NCI-H146 (cell line): ENCODE data around the gene FRG2B.
"Not testable (repeated sequence)": the region's sequence is repeated elsewhere in the genome, so short reads cannot be mapped to it uniquely, and the experiment has no call there.

Experiments used
- DNase-seq: peaks from one replicate; lab custom pipeline; 2025; lab: John Stamatoyannopoulos, UW

FRG2B gene

DNA sequence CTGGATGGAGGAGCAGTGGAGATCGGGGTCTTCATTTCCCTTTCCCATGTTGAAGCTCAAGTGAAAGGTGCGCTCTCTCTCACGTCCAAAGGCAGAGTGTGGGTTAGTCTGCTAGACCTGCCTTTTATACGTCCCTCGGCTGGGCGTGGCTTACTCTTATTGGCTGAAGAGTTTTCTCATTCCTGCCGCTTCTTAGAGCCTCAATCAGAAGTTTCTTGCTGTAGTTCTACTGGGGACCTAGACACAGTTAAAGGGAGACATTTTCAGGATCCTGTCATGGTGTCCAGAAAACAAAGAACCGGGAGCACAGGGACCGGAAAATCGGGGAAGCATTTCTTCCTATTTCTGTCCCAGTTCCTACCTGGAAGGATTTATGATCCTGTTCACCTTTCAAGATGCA, at the start of gene FRG2B:
FRG2B (minus strand) TSS at position 101 of the 400 bp plus-strand sequence; CDS start at position 48, 53 bp downstream.
- not testable (repeated sequence) for DNase-seq

DNA sequence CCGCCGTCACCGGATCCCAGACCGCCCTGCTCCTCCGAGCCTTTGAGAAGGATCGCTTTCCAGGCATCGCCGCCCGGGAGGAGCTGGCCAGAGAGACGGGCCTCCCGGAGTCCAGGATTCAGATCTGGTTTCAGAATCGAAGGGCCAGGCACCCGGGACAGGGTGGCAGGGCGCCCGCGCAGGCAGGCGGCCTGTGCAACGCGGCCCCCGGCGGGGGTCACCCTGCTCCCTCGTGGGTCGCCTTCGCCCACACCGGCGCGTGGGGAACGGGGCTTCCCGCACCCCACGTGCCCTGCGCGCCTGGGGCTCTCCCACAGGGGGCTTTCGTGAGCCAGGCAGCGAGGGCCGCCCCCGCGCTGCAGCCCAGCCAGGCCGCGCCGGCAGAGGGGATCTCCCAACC, 40.9 kb upstream of the FRG2B start:
- not testable (repeated sequence) for DNase-seq

DNA sequence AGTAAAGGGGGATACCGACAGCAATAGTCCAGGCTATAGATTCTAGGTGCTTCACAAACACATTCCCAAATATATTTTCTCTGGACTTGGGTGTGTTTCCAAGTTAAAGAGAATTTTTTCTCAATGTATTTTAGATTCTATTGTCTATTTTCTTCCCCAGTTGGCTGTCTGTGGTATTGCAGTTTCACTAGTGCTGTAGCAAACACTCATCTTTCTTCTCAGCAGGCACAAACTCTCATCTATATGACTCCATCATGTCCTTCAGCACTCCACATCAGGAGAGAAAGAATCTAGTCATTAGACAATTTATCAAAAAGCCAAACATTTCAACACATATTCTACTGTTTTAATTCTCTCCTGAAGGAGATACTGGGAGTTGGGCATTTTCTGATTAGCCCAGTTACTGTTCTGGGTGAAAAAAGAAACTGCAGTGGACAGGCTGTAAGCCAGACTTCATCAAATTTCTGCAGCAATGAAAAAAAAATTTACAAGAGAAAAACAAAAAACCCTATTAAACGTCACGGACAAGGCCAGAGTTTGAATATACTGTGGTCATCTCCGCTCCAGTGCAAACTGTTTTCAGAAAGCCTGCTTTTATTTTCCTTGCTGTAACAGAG, 37.1 kb upstream of the FRG2B start:
- not testable (repeated sequence) for DNase-seq

DNA sequence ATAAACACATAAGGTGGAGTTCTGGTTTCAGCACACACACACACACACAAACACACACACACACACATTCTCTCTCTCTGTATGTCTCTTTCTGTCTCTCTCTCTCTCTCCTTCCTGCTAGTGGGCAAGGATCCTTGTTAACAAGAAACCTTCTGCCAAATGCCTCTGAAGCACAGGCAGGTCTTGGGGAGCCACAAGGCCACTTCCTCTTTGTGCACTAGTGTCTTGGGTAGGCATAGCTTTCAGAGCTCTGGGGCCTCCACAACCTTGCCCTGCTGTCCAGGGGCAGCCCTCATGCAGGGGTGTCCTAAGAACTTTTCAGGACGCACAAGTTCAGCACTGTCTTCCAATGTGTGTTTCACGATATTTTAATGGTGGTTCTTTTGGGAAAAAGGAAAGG, 34.5 kb upstream of the FRG2B start:
- DNase-seq: not testable (repeated sequence)

DNA sequence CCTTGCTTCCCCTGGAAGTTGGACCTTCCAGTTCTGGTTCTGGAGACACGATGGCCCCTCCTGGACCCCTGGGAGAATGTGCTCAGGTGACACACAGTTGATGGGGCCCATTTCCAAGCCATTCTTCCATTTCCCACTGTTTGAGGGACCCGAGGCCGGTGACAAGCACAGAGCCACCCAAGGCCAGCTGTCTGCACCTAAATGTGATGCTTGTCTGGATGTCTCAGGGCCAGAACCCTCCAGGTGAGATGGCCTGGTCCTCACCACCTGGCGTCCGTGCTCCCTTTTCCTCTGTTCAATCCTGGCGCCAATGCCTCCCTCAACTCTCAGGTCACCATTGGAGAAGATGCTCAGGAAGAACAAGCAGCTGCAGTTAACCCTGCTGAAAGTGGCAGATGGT, 33.9 kb upstream of the FRG2B start:
- DNase-seq: not testable (repeated sequence)

DNA sequence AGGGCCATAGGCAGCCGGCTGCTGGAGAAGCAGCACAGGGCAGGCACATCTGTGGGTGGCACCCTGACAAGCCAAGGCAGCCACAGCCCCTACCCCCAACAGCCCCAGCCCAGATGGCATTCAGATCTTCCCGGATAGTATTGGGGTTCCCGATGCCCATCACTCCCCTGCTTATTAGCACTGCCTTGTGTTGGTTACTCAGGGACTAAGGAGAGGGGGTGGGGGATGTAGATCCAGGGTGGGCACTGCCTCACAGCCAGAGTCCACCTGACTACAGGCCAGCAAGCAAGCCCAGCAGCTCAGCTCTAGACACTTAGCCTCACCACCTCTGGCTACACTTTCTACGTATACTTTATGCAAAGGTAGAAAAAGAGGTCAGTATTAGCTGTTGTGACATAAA, 30.7 kb upstream of the FRG2B start:
- not testable (repeated sequence) for DNase-seq

DNA sequence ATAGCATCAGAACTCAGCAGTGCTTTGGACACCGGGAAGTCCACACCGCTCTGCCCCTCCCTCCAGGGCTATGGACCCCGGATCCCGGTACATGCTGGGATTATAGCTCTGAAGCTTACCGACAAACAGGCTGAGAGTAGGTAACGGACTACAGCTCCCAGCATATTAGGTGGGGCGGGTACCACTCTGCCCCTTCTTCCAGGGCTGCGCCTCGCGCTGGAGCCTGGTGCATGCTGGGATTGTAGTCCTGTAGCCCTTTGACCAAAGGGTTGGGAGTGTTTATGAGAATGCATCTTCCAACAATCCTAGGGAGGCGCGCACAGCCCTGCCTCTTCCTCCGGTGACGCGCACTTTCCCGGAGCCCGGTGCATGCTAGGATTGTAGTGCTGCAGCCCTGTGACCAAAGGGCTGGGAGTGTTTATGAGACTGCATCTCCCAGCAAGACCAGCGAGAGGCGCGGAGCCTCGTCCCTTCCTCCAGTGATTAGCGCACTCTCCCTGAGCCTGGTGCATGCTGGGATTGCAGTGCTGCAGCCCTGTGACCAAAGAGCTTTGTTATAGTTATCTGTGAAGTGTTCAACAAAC, 22.4 kb upstream of the FRG2B start:
- not testable (repeated sequence) for DNase-seq

DNA sequence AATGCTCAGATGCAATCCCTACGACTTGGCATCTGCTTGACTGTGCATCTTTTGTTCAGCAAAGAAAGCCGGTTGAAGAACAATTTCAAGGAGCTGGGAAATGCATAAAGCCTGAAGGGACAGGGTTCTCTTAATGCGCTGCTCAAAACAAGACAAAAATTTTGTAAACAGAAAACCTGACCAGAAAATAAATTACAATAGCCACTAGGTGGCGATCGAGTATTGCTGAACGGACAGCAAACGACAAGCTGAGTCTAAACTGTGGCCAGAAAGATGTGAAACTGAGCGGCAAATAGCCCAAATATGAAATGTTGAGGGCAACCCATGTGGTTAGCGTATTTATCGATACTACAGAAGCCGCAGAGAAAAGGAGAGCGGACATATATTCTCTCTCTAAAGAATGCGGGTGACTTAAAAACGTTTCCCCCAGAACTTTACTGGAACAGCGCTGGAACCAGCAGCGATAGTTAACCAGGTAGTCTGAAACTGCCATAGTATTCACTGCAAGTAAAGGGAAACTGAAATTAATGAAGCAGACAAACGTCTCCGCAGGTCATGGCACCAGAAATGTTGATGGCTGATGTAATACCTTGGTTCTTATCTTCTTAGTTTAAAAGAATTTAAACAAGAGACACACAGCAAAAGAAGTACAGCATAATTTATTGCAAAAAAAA, 20.6 kb upstream of the FRG2B start:
- not testable (repeated sequence) for DNase-seq

DNA sequence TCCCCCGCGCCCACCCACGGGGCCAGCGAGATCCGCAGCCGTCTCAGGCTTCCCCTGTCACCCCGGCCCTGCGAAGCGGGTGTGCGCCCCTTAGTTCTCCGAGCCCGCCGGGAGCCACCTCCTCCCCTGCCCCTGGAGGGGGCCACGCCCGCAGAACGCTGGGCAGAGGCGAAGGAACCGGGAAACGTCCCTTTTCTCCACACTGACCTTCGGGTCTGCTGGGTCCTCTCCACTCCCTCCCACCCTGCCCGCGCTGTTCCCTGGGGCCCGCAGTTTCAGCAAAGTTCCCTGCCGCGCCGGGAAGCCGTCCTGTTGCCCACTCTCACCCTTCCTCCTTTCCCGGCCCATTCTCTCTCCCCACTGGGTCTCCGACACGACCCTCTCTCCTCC, 11.2 kb upstream of the FRG2B start:
- not testable (repeated sequence) for DNase-seq

DNA sequence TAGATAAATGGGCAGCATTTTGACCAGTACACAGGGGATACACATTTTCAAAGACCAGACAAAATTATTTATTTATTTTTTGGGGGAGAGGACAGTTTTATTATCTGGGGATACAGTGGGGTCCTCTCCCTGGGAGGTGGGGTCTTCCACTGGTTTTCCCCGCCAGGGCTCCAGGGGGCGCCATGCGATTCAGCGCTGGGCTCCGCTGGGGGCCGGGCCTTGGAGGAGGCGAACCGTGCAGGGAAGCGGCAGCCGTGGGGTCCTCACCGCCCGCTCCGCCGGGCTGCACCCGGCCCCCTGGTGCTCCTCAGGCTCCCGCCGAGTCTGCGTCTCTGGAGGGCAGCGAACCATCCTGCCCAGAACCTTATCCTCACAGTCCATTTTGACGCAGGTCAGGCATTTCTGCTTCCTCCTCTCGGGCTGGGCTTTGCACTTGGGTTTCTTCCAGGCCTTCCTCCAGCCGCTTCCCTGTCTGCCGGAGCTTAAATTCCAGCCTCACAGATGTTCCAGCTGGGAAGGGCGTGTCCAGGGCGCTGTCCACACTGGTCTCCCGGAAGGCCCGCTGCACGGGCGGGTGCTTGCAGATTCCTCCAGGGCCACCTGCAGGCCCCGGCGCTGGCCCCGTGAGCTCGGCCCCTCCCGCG, 10.7 kb upstream of the FRG2B start:
- DNase-seq: not testable (repeated sequence)

DNA sequence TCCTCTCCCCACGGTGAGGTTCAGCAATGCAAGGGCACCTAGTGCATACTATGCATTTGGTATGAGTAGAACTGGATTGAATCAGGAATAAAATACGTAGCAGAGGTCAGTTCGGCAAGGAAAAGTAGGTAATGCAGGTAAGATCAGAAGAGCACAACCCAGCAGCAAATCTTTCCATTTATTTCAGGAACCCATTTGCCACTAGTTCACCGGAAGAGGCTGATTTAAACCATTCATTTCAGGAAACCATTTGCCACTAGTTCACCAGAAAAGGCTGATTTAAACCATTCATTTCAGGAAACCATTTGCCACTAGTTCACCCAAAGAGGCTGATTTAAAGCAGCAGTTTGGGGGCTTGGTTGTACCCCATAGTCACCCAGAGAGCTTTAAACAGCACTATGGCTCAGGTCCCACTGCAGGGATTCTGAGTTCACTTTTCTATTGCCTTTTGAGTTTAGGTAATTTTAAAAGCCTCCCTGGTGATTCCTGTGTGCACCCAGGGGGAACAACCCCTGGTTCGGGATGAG, 4.2 kb upstream of the FRG2B start:
- DNase-seq: not testable (repeated sequence)

DNA sequence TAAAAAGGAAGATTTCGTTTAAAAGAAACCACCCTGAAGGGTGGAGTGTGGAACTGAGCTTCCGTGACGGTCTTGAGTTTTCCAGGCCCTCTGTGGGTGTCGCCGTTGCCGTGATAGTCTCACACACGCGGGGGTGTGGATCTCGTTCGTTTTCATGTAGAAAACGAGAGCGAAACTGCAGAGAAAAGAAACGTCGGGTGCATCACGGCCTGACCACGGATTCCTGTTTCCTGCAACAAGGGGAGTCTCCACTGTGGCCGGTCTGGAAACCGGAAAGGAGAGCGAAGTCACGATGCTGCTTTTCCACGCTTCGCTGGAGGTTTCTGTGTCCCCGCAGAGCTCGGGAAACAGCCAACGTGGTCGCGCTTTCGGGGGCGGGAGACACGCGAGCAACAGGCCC, 4.1 kb downstream of the FRG2B start:
- not testable (repeated sequence) for DNase-seq

DNA sequence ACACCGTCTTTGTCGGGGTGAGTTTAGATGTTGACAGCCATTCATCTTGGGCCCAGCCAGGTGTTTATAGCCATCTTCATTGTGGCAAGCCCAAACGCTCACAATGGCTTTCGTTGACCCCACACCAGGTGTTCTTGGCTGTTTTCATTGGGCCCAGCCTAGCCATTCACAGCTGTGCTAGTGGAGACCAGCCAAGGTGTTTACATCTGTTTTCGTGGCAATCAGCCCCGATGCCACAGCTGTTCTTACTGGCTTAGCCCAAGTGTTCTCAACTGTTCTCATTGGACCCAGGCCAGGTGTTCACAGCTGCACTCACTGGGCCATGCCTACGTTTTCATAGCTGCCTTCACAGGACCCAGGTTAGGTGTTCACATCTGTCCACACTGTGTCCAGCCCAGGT, 7.7 kb downstream of the FRG2B start:
- DNase-seq: no peak

DNA sequence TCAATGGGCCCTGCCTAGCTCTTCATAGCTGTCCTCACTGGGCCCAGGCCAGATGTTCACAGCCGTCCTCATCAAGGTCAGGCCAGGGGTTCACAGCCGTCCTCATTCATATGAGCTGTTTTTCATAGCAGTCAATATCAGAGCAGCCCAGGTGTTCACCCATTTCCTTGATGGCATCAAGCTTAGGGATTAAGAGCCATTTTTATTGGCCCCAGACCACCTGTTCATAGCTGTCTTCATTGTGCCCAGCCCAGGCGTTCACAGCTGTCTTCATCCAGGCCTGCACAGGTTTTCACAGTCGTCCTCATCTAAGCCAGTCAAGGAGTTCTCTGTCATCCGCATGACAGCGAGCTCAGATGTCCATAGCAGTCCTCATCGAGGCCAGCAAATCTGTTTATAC, 9.4 kb downstream of the FRG2B start:
- DNase-seq: no peak

DNA sequence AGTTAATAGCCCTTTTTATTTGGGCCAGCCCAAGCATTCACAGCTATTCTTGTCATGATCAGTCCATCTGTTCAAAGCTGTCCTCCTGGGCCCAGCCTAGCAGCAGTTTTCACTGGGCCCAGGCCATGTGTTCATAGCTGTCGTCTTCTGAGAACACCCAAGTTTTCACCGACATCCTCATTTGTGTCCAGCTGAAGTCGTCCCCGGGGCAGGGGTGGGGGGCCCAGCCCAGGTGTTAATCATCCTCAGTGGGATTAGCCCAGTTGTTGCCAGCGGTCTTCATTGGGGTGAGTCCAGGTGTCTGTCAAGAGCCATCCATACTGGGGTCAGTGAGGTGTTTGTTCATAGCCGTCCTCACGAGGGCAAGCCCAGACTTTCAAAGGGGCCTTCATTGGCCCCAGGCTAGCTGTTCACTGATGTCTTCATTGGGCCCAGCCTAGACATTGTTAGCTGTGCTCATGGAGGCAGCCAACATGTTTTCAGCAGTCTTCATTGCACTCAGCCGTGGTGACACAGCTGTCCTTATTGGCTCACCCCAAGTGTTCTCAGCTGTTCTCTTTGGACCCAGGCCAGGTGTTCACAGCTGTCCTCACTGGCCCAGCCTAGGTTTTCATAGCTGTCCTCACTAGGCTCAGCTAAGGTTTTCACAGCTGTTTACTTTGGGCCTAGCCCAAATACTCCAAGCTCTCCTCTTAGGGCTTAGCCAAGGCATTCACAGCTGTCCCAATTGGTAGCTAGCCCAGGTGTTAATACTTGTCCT, 10.0 kb downstream of the FRG2B start:
- no peak for DNase-seq

DNA sequence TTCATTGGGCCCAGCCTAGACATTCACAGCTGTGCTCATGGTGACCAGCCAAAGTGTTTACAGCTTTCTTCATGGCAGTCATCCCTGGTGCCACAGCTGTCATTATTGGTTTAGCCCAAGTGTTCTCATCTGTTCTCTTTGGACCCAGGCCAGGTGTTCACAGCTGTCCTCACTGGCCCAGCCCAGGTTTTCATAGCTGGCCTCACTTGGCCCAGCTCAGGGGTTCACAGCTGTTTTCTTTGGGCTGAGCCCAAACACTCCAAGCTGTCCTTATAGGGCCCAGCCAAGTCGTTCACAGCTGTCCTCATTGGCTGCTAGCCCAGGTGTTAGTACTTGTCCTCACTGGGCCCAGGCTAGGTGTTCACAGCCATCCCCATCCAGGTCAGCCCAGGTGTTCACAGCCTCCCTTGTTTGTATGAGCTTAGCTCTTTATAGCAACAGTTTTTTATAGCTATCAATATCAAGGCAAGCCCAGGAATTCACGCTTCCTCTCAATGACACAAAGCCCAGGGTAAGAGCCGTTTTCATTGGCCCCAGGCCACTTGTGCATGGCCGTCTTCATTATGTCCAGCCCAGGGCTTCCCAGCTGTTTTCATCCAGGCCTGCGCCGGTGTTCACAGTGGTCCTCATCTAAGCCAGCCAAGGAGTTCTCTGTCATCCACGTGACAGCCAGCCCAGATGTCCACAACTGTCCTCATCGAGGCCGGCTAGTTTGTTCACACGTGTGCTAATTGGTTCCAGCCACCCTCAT, 11.6 kb downstream of the FRG2B start:
- DNase-seq: no peak

DNA sequence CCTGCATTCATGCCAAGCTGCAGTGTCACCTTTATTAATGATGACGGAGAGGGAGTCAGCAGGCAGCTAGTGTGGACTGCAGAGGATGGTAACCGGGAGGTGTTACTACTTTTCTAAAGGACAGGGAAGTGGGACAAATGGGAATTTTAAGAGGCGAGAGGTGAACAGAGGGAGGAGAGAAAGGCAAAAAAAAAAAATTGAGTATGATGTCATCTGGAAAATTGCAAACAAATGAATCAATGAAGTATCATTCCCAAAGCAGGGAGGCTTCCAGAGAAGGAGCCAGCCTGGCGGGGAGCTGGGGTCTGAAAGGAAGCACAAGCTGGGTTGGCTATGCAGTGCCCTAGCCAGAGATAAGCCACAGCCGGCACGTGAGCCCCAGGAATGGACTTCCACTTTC, 12.9 kb downstream of the FRG2B start:
- no peak for DNase-seq

DNA sequence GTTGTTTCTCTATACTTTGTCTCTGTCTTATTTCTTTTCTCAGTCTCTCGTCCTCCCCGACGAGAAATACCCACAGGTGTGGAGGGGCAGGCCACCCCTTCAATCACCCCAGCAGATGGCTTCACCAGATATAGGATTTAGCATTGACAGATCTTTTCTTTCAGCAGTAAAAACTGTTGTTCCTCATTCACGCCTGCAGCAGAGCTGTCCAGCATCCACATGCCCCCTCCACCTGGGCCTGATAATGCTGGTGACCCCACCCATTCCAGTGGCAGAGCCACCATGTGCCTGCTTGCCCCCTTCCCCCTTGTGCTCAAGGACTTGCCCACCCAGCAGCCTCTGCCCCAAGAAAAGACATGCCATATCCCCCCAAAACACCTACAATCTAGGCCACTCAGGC, 15.5 kb downstream of the FRG2B start:
- no peak for DNase-seq

DNA sequence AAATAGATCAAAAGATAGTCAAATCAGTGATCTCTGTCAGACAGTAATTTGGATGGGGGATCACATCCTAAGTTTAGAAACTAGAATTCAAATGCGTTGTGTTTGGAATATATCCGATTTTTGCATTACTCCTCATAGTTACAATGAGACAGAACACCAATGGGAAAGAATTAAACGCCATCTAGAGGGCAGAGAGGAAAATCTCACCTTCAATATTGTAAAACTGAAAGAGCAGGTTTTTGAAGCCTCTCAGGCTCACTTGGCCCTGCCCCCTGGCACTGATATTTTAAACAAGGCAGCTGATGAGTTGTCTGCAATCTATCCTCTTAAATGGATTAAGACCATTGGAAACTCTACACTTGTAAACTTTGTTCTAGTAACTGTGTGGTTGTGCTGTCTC, 17.7 kb downstream of the FRG2B start:
- DNase-seq: peak; percentile 22

DNA sequence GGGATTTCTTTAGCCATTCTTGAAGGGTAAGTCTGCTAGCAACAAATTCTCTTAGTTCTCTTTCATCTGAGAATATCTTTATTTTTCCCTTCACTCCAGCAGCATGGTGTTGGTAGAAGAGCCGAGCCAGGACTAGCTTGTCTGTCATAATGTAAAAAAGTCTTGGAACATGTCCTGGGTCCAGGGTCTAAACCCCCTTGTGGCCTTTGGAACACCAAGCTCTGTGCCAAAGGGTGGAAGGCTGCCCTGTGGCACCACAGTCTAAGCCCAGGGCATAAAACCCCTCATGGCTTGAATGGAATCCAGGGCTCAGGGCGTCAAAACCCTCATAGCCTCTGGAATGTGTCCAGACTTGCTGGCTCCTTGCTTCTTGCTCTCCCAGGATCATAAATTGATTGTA, 23.2 kb downstream of the FRG2B start:
- not testable (repeated sequence) for DNase-seq

DNA sequence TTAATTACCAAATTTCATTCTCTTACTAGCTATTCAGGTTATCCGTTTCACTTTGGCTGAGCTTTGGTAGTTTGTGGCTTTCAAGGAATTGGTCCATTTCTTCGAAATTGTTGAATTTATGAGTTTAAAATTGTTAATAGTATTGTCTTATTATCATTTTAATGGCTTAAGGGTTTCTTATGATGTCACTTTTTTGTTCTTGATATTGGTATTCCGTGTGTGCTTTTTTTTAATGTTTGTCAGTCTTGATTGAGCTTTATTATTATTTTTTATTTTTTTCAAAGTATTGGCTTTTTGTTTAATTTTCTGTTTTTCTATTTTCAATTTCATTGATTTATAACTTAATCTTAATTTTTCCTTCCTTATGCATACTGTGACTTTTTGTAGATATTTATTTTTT, 25.9 kb downstream of the FRG2B start:
- no peak for DNase-seq
